ENCODE data around the gene ADO. TPM values are rescaled to one million over a fixed set of nuclear protein-coding genes. Genes with fewer than 3 reads are reported as not detected.
"Not testable (repeated sequence)": the region's sequence is repeated elsewhere in the genome, so short reads cannot be mapped to it uniquely, and the experiment has no call there.

The ADO gene
- total RNA-seq, 4 donors from 2014 or later, result 19.5 to 28.1 (median 23.4) TPM

GRCh38 chr10:62779487-62780248, 24.9 kb upstream of the ADO start:
- no peak for TF ChIP-seq CTCF (IDR thresholded peaks at IDR 0.05)
- TF ChIP-seq POLR2AphosphoS5 (IDR thresholded peaks at IDR 0.05), result no peak
- no peak for TF ChIP-seq EP300 (IDR thresholded peaks at IDR 0.05)
- TF ChIP-seq POLR2A (IDR thresholded peaks at IDR 0.05; ENCODE audit: low read depth), result no peak
- H3K4me3 ChIP-seq, result no peak overlapping the region
- WGBS, result 80% methylated on average over 5 of the region's 5 CpGs
- H3K27ac ChIP-seq (replicated peaks in 1 of 4), result no peak overlapping the region
- intact Hi-C loops (cut with DNase I), result no loop called here
- no peaks in the 10 kb centered on the region for H3K4me1 ChIP-seq
- H3K27me3 ChIP-seq, result peaks cover 0 to 13% (median 0%) of the 10 kb centered on the region in 4 donors
- no peak for DNase-seq (ENCODE audit: extremely low spot score)
- H3K9me3 ChIP-seq, result no peaks in the 10 kb centered on the region
- H3K36me3 ChIP-seq, result no peaks in the 10 kb centered on the region

GRCh38 chr10:62784537-62784936, 20.0 kb upstream of the ADO start:
- intact Hi-C loops (cut with DNase I), result not testable (repeated sequence)
- 94% methylated on average over 3 of the region's 3 CpGs for WGBS

GRCh38 chr10:62788285-62788684, 16.2 kb upstream of the ADO start:
- H3K36me3 ChIP-seq; DNase-seq (ENCODE audit: extremely low spot score); H3K27ac ChIP-seq (replicated peaks in 1 of 4); H3K27me3 ChIP-seq; H3K4me3 ChIP-seq; intact Hi-C loops (cut with DNase I); H3K9me3 ChIP-seq: not testable (repeated sequence)
- WGBS, result 68% methylated on average over 2 of the region's 2 CpGs
- peaks cover 12% of the 10 kb centered on the region in 4 donors for H3K4me1 ChIP-seq

More at GRCh38 chr10:62784537-62784936, 20.0 kb upstream of the ADO start:
- H3K36me3 ChIP-seq; H3K27me3 ChIP-seq; H3K27ac ChIP-seq (replicated peaks in 1 of 4); H3K9me3 ChIP-seq; DNase-seq (ENCODE audit: extremely low spot score); H3K4me3 ChIP-seq: not testable (repeated sequence)
- H3K4me1 ChIP-seq, result peaks cover 10 to 11% (median 11%) of the 10 kb centered on the region in 4 donors

GRCh38 chr10:62788861-62789467, 15.6 kb upstream of the ADO start:
- no peaks in the 10 kb centered on the region for H3K36me3 ChIP-seq
- H3K9me3 ChIP-seq, result no peaks in the 10 kb centered on the region
- 24% methylated on average over 9 of the region's 9 CpGs for WGBS
- intact Hi-C loops (cut with DNase I), result no loop called here
- H3K27ac ChIP-seq (replicated peaks in 1 of 4), result peak overlapping the region in 1 of 4 donors; percentile 40
- TF ChIP-seq POLR2A (IDR thresholded peaks at IDR 0.05; ENCODE audit: low read depth), result no peak
- TF ChIP-seq CTCF (IDR thresholded peaks at IDR 0.05), result no peak
- no peak overlapping the region for H3K4me3 ChIP-seq
- peaks cover 12% of the 10 kb centered on the region in 4 donors for H3K4me1 ChIP-seq
- no peaks in the 10 kb centered on the region for H3K27me3 ChIP-seq
- no peak for DNase-seq (ENCODE audit: extremely low spot score)

- H3K4me1 ChIP-seq, result peaks cover 12% of the 10 kb centered on the region in 4 donors
- no peaks in the 10 kb centered on the region for H3K27me3 ChIP-seq
- no peaks in the 10 kb centered on the region for H3K9me3 ChIP-seq
- peak; percentile 68 for DNase-seq (ENCODE audit: extremely low spot score)
- intact Hi-C loops (cut with DNase I), result no loop called here
- TF ChIP-seq CTCF (IDR thresholded peaks at IDR 0.05) (no peak), EP300 (IDR thresholded peaks at IDR 0.05) (no peak)
- no peak overlapping the region for H3K27ac ChIP-seq (replicated peaks in 1 of 4)
- no peaks in the 10 kb centered on the region for H3K36me3 ChIP-seq
- WGBS, result 92% methylated on average over 14 of the region's 14 CpGs
- no peak overlapping the region for H3K4me3 ChIP-seq
Measured at GRCh38 chr10:62790019-62790555, 14.4 kb upstream of the ADO start.

Measured in esophagus muscularis mucosa (tissue), 4 donors.